HPDE6-E6E7 (cell line): ENCODE results near the gene MANBA.
A peak's percentile ranks its signal among the peaks of the same experiment; 100 is the strongest.

Source experiments
- DNase-seq: peaks from one replicate; pipeline ENCODE4 v3.0.0; 2011; ENCODE audit warnings: missing footprints; ENCODE audit errors: extremely low spot score

Gene MANBA

DNA sequence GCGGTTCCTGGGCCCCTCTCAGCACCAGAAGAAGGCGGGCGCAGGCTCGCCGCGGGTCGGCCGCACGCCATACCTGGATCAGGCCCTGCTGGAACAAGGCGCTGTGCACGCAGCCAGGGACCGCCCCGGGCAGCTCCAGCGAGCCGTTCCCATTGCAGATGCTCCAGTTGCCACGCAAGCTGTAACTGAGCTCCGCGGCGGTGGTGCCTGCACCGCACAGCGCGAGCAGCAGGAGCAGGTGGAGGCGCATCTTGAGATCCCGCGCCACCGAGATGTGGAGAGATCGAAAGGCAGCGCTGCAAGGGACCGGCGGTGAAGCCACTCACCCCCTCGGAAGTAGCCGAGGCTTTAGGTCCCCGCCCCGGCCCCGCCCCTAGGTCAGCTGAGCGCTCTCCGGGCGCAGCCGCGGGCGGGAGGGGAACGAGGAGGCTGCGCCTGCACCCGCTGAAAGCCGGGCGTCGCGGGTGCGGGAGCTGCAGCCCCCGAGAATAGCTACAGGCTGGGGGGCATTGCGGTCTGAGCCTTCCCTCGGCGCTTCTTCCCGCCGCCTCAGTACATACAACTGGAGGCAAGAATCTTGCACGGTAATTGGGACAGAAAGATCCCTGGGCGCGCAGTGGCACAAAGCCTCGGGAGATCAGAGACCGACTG, at the start of gene MANBA:
Gene MANBA (minus strand): TSS at position 324 of the 651 bp plus-strand sequence. CDS start 74 bp downstream, at position 250.
- peak; percentile 91 for DNase-seq

DNA sequence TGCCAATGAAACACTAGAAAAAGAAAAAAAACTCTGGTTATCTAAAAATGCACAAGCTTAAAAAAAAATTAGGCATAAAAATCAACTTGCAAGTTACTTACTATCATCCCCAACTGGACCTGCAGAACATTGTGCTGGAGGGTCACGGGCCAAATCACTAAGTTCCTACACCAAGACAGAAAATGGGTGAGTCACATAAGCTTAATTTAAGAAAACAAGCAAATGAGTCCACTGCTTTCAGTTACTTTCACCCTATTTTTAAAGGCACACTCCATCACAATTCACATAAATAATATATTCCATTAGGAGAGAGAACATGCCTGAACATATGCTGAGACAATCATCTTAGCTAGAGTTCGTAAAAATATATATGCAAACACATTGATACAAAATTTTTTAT, 48.9 kb upstream of the MANBA start:
- DNase-seq = no peak

DNA sequence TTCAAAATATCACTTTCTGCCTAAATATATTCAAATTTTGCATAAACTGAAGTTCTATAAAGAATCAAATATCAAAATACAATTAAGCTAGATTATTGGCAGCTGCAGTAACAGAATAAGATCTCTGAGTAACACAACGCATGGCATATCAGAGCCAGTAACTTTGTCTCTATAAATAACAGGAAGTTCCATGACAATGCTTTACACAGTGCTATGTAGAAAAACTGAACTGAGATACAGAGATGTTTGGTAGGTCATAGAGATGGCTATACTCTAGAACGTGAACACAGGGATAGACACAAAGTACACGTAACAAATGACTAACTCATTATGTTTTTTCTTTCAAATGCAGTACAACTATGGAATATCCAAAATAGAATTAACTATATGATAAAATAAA, 48.4 kb upstream of the MANBA start:
- no peak for DNase-seq

DNA sequence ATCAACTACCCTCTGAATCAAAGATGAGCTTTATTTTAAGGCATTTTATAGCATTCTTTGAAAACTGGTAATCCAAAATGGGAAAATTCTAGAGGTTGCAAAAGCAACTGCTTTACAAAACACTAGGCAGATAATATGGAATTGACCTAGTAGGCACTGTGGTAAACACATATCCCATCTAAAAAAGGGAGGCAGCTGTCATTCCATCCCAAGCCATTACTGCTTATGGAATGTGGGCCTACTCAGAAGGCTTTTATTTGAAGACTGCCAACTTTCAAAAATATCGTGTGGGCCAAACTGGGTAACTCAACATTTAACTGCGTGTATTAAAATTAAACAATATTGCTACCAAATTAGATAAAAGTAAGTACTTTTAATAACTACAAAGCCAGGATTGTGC, 47.2 kb upstream of the MANBA start:
- DNase-seq = no peak

DNA sequence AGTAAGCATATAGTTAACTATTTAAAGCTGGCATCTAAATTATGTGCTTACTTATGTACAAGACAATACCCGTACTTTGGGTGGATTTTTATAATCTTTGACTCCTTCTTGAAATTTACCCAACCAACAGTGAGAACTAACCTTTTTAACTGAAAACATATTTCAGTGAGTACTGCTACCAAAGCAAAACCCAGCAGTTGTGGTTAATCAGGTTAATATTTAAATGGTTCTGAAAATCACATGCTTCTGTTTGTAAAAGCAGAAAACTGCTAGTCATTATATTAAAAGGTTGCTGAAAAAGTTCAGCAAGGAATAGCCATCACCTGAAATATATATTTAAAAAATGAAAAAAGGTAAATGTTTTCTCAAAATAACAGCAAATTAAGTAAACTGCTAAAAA, 46.6 kb upstream of the MANBA start:
- no peak for DNase-seq

DNA sequence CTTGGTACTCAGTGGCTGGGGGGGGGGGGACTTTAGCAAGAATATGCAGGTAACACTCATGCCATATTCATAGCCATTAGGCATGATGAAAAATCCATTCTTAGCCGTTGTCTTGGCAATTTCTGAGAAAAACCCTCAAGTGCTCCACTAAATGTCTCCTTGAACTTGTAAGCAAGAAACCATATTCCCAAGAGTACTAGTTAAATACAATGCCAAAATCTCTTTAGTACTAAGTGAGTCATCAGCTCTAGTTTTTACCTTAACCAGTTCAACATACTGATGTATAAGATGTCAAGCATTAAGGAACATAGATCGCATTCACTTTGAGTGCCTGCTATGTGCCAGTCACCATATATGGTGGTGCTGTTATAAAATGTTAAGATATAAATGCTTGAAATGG, 39.0 kb upstream of the MANBA start:
- DNase-seq = no peak

DNA sequence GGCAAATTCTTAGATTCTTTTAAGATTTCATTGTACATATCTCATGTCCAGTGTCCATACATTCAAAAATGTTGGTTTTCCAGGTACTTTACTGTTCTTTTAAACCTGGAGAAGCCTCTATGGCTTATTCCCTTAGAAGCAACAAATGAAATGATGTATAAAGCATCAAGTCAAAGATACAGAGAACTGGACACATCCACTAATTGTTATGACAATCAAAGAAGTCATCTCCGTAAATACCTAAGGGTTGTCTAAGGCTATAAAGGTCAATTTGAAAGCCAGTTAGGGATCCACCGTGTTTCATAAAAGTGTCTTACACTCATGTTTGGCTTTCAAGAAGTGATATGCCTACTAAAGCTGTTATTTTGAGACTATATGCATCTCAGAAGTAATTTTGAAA, 34.2 kb upstream of the MANBA start:
- no peak for DNase-seq

DNA sequence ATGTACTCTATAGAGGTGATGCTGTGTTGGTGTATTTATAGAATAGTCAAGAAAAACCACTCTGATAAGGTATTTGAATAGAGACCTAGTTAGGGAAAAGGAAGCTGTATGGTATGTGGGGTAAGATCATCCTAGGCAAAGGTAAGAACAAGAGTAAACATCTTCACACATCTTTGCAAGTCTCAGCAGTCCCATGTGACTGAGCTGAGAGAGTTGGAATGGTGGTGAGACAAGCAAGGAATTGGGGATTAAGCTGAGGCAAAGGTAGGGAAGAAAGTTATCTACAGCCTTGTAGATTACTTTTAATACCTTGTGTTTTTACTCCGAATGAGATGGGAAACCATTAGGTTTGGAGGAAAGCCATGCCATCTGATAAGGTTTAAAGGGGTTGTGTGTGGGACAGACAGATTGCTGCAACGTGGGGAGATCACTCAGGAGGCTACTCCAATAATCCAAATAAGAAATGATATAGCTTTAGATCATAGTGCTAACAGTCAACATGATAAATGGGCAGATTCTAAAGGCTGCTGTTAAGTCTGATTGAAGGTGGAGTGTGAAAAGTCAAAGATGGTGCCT, 31.7 kb upstream of the MANBA start:
- no peak for DNase-seq

DNA sequence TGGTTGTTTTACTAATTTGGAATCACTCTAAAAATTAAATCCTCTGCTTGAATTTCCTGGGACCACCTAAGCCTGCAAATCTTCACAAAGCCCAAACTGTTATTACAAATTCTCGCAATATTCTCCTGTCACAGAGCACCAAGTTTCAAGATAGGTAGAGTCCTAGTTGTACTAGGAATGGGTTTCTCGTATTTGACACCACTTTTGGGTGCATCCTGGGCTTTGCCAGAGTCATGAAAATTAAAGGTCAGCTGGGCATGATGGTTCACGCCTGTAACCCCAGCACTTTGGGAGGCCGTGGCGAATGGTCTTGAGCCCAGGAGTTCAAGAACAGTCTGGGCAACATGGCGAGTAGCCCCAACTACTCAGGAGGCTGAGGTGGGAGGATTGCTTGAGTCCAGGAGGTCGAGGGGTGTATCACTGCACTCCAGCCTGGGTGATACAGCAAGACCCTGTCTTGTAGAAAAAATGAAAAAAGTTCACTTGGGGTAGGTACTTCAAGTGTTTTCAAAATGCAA, 30.6 kb upstream of the MANBA start:
- DNase-seq = no peak

DNA sequence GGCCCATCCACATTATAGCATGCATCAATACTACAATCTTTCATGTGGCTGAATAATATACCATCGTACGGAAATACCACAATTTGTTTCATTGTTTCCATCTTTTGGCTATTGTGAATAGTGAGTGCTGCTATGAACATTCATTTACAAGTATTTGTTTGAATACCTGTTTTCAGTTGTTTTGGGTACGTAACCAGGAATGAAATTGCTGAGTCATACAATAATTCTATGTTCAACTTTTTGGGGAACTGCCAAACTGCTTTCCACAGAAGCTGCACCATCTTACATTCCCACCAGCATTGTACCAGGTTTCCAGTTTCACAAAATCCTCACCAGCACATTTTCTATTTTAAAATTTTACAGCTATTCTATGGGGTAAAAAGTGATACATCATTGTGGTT, 28.5 kb upstream of the MANBA start:
- DNase-seq = no peak

DNA sequence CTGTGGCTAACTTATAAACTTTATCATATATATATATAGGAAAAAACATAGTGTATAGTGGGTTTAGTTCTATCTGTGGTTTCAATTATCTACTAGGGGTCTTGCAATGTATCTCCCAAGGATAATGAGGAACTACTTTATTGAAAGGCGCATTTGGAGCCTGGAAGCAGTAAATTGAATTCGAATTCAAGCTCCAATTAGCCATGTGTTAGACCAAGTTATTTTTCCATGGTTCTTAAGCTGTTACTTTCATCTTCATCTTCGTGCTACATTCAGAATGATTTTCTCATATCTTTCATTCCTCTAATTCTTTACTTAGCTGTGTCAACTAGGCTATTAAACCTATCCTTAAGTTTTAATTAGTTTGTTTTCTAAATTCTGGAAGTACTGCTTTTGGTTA, 27.2 kb upstream of the MANBA start:
- DNase-seq = no peak

DNA sequence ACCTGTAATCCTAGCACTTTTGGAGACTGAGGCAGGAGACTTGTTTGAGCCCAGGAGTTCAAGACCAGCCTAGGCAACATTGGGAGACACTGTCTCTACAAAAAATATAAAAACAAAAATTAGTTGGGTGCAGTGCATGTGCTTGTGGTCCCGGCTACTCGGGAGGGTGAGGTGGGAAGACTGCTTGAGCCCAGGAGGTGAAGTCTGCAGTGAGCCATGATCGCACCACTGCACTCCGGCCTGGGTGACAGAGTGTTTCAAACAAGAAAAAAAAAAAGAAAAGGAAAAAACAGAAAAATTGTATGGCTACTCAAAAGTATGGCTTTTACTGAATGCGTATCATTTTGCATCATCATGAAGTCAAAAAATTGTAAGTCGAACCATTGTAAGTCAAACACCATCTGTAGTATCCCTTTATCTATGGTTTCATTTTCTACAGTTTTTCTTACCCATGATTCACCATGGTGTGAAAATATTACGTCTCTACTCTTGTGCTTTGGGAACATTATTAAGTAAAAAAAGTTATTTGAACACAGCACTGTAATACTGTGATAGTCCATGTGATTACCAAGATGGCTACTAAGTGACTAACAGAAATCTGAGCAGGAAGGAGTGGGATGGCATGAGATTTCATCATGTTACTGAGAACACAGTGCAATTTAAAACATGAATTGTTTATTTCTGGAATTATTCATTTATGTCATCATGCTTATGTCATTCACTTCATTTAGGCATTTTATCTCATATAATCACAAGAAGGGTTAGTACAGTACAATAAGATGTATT, 26.5 kb upstream of the MANBA start:
- DNase-seq = no peak

DNA sequence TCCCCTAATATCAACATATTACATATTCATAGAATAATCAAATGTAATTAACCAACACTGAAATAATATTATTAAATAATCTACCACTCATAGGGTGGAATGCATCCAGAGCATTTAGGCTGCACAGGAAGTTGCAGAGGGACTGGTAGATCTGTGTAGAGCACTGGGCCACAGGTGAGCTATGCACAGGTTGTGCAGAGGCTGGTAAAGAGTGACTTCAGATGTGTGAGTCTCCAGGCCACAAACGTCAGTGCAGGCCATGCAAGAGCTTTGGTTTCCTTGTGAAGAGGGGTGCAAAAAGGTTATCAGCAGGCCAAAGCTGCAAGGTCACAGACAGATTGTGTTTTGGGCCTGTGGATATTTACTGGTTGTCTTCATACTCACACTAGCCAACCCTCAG, 25.5 kb upstream of the MANBA start:
- no peak for DNase-seq

DNA sequence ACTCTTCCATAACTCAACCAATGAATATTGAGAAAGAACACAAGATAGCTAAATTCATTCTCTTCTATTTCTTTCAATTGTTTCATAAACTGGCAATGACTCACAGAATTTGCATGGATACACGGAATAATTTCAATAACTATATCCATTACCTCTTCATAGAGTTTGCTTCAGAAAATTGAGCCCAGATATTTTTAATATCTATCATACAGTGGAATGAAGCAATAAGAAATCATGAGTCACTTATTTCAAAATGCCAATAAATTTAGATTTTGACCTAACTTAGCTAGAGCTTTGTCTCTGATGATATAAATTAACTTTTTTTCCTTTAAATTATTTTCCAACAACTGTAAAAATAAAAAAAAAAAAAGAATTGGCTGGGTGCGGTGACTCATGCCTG, 22.2 kb upstream of the MANBA start:
- no peak for DNase-seq

DNA sequence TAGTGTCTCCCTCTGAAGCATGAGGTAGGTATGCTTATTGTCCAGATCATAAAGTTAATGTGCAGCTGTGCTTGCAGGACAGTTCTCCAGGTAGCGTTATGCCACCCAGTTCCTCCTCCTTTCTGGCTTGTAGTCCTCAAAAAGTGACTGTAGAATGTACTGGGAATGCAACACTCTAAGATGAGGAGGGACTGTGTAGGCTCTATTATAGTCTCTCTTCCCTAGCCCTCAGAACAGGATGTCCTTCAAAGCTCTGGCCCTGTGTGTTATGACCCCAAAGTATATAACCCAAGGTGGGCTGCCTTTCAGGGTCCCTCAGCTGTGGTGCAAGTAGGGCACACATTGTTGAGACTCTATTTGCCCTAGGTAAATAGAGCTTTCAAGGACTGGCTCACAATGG, 20.8 kb upstream of the MANBA start:
- DNase-seq = no peak

DNA sequence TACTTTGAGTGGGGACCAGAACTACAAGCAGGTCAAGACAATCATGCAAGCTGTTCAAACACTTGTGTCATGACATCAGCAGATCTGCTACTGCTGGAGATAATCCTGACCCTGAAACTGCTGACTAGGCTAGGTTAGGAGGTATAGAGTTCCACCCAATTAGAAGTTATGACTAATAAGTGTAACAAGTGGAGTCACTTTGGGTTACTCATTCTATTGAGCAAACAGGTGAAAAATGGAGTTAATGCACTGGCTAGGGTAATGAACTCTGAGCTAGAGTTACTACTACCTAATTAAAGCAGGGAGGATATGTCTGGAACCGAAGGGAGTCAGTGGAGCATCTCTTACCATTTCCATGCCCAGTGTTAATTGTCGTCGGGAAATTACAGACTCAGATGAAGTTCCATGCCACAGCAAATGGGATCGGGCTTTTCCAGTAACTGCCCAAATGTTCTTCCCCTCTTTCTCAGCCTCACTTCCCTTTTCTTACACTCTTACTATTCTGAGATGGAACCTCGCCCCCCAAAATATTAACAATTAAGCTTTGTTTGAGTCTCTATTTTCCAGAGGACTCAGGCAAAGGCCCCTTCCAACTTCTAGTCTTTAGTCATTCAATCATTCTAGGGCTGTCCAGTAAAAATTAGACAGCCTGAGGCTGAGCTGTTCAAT, 19.8 kb upstream of the MANBA start:
- DNase-seq = peak; percentile 91

DNA sequence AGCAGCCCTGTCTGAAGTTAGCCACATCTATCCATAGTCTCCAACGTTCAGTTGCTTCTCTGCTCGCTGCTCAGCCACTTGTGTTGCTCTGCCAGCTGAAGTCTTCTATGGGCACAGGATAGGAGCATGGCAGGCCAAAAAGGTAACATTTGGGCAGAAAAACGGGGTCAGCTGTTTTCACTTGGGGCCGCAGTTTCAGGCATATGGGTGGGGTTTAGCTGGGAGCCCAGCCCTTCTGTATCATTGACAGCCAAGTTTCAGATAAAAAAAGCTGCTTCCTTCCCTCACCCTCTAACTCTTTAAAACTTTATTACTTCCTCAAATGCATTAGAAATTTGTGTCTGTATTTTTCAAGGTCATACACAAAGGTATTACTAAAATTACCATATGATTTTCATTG, 18.4 kb upstream of the MANBA start:
- DNase-seq = no peak

DNA sequence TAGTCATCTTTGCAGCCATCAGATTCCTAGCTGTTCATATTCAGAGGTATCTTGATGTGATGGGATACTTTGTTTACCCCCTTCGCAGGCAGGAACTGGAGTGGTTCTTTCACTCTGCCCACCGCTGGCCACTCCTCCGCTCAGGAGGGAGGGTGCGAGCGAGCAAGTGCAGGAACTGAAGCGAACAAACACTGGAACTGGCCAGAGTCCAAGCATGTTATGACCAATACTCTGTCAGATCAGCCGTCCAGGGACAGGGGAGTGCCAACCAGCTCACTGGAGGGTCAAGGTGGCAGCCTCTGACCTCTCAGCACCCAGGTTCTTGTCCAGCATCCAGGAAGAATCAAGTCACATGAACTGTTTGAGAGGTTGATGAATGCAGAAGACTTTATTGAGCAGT, 18.0 kb upstream of the MANBA start:
- no peak for DNase-seq

DNA sequence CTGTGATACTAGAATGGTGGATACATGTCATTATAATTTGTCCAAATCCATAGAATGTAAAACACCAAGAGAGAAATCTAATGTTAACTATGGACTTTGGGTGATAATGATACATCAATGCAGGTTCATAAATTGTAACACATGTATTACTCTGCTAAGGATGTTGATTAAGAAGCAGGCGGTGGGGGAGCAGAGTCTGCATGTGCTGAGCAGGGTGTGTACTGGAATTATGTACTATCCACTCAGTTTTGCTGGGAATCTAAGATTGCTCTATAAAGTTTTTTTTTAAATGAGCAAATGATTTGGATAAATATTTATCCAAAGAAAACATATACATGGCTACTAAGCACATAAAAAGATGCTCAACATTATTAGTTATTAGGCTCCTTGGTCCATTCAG, 15.0 kb upstream of the MANBA start:
- DNase-seq = no peak

DNA sequence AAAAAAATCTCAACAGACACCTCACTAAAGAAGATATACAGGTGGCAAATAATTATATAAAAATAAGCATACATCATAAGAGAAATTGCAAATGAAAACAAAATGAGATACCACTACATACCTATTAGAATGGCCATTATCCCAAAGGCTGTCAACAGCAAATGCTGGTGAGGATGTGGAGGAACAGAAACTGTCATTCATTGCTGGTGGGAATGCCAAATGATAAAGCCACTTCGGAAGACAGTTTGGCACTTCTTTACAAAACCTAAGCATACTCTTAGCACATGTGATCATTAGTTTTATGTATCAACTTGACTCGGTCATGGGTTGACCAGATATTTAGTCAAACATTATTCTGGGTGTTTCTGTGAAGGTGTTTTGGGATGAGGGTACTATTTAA, 13.5 kb upstream of the MANBA start:
- no peak for DNase-seq

DNA sequence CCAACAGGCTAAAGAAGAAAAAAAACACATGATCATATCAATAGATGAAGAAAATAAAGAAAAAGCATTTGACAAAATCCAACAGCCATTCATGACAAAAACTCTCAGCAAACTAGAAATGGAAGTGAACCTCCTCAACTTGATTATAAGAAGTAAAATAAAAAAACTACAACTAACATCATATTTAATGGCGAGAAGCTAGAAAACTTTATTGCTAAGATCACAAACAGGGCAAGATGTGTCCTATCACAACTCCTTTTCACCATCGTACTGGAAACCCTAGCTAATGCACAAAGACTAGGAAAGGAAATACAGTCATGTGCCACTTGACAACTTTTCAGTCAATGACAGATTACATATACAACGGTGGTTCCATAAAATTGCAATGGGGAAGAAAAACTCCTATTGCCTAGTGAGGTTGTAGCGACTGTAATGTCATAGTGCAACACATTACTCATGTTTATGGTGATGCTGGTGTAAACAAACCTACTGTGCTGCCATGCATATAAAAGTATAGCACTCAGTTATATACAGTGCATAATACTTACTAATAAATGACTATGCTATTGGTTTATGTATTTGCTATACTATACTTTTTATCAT, 12.1 kb upstream of the MANBA start:
- no peak for DNase-seq

DNA sequence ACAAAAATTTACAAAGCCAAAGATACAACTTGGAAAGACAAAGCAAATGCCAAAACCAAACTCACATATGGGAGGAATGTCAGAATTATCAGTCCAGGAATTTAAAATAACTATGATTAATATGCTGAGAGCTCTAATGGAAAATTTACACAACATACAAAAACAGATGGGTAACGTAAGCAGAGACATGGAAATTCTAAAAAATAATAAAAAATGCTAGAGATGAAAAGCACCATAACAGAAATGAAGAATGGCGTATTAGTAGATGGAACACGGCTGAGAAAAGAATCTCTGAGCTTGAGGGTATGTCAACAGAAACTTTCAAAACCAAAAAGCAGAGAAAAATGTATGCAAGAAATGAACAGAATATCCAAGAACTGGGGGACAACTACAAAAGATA, 4.1 kb upstream of the MANBA start:
- DNase-seq = no peak
